GM21737 (cell line): ENCODE measurements around the gene STAT6.

Source experiments
- ATAC-seq: cut with Tn5 transposase; IDR thresholded peaks from one replicate; pipeline ENCODE4 v1.9.1; 2021; ENCODE audit warnings: mild to moderate bottlenecking, moderate library complexity; ENCODE audit not compliant: unreplicated experiment

STAT6 gene, protein sequence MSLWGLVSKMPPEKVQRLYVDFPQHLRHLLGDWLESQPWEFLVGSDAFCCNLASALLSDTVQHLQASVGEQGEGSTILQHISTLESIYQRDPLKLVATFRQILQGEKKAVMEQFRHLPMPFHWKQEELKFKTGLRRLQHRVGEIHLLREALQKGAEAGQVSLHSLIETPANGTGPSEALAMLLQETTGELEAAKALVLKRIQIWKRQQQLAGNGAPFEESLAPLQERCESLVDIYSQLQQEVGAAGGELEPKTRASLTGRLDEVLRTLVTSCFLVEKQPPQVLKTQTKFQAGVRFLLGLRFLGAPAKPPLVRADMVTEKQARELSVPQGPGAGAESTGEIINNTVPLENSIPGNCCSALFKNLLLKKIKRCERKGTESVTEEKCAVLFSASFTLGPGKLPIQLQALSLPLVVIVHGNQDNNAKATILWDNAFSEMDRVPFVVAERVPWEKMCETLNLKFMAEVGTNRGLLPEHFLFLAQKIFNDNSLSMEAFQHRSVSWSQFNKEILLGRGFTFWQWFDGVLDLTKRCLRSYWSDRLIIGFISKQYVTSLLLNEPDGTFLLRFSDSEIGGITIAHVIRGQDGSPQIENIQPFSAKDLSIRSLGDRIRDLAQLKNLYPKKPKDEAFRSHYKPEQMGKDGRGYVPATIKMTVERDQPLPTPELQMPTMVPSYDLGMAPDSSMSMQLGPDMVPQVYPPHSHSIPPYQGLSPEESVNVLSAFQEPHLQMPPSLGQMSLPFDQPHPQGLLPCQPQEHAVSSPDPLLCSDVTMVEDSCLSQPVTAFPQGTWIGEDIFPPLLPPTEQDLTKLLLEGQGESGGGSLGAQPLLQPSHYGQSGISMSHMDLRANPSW

DNA sequence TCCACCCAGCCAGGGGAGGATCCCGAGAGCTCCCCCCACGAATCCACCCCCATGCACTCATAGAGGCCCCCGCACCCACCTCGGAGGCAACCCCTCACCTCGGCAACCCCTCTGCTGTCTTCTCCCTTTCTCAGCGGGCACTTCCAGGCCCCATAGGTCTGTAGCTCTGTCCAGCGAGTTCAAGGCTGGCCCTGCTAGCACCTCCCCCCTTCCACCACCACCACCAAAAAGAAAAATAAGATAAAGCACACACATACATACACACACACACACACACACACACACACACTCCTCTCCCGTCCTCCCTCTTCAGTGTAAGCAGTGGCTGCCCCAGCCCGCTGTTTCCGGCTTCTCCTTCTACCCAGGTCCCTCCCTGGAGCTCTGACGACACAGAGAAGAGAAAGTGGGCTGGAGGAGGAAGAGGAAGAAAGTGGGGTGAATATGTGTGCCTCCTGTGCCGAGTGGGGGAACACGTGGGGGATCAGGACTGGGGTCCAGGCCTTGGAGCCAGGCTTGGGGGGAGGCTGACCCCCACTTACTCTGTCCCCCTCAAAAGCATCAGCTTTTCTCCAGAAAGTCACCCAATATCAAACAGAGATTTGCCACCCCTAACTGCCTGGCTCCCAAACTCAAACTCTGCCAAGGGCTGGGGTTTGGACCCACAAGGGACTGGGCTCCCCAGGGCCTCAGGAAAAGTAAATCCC is at the start of gene STAT6:
Gene STAT6 (minus strand): TSS at position 332 of the 704 bp plus-strand sequence. CDS start 3,084 bp downstream, outside the sequence.
- peak; percentile 45 for ATAC-seq

DNA sequence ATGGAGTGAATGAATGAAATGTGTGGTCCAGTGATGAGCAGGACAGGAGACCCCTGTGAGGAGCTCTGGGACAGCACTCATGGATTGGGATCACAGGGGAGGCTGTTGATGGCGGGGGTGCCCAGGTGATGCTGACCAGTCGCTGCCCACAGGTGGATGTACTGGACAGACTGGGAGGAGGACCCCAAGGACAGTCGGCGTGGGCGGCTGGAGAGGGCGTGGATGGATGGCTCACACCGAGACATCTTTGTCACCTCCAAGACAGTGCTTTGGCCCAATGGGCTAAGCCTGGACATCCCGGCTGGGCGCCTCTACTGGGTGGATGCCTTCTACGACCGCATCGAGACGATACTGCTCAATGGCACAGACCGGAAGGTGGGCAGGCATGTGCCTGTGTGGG is 49.6 kb upstream of the STAT6 start:
- ATAC-seq = no peak

DNA sequence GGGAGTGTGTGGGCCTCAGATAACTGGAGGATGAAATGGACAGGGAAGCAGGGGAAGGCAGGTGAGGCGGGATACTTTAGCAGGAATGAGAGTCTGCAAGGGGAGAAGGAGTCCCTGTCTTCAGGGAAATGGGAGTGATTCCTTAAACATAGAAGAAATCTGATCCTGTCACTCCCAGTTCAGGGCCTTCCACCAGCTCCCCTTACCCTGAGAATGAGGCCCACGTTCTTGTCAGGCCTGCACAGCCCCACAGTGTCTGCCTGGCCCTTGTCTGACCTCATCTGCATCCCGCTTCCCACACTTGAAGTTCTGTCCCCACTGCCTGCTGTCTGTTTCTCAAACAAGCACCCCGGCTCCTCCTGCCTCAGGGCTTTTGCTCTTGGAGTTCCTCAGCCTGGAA is 48.9 kb upstream of the STAT6 start:
- no peak for ATAC-seq

DNA sequence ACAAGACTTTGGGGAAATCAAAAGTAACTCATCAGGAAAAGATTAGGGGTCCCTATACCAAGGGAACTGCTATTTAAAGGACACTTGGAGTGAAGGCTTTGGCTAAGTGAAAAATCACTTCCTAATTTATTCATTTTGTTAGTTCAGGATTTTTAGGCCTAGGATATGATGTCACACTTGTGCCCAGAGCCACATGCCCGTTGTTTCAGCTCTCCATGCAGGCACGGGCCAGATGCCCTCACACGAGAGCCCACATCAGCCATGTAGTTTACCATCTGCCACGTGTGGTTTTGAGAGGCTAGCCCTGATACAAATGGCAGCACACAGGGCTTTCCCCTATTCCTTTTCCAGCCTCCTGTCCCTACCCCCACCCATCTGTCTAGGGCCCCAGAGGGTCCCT is 48.1 kb upstream of the STAT6 start:
- ATAC-seq = no peak

DNA sequence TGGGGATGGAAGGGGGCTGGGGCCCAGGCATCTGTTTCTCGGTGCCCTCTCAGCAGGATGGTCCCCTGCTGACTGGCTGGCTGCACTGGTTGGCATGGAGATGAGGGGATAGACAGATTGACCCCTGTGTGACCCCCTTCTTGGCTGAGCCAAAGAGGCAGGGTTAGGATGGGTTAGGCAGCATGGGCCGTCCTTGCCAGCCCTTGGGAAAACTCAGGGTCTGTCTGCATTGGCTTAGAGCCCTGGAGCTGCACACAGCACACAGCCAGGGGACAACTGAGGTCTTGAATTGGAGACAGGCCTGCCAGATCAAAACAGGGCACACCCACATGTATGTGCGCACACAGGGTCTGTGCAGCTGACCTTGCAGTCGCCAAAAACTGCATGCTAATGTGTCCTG is 47.5 kb upstream of the STAT6 start:
- no peak for ATAC-seq

DNA sequence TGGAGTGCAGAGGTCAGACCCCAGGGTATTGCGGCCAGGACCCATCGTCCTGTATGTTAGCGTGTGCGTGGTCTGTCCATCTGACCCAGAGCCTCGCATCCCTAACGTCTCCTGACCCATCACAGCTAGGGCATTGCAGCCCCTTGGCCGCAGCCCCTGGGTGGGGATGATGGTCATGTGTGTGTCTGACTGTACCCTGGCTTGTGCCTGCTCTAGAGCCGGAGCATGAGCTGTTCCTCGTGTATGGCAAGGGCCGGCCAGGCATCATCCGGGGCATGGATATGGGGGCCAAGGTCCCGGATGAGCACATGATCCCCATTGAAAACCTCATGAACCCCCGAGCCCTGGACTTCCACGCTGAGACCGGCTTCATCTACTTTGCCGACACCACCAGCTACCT is 47.0 kb upstream of the STAT6 start:
- no peak for ATAC-seq

DNA sequence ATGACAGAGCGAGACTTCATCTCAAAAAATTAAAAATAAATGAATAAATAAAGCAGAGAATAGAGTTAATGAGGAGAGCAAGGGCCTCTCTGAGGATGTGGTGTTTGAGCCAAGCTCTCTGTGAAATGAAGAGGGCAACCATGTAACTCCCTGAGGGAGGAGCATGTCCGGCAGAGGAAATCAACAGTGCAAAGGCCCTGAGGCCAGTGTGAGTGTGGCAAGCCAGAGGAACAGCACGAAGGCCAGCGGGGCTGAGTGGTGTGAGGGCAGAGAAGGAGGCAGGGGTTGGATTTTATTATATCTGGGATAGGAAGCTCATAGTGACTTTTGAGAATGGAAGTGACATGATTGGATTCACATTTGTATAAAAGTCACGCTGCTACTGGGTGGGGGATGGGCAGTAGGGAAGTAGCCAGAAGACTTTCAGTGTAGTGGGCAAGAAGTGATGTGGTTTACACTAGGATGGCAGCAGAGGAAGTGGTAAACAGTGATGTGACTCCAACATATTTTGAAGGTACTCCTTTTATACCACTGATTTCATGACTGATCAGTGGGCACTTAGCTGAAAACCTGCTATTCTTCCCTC is 46.5 kb upstream of the STAT6 start:
- no peak for ATAC-seq

DNA sequence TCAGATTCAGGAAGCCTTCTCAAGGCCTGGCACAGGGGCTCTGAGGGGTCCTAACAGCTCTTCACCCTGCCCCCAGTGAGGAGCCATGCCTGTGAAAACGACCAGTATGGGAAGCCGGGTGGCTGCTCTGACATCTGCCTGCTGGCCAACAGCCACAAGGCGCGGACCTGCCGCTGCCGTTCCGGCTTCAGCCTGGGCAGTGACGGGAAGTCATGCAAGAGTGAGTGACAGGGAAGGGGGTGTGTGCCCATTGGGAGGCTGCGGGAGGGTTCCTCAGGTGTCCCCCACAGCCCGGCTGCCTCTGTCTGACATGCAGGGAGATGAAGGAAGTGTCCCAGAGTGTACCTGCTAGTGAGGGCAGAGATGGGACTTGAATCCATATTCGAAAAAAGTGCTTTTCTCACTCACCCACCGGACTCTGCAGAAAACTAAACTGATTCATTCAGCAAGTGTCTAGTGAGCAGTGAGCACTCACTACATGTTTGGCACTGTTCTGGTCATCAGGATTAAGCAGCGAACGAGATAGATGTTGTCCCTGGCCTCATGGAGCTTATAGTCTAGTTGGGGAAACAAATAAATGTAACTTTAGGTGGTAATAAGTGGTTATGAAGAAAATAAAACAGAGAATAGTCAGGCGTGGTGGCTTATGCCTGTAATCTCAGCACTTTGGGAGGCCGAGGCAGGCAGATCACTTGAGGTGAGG is 45.7 kb upstream of the STAT6 start:
- no peak for ATAC-seq

DNA sequence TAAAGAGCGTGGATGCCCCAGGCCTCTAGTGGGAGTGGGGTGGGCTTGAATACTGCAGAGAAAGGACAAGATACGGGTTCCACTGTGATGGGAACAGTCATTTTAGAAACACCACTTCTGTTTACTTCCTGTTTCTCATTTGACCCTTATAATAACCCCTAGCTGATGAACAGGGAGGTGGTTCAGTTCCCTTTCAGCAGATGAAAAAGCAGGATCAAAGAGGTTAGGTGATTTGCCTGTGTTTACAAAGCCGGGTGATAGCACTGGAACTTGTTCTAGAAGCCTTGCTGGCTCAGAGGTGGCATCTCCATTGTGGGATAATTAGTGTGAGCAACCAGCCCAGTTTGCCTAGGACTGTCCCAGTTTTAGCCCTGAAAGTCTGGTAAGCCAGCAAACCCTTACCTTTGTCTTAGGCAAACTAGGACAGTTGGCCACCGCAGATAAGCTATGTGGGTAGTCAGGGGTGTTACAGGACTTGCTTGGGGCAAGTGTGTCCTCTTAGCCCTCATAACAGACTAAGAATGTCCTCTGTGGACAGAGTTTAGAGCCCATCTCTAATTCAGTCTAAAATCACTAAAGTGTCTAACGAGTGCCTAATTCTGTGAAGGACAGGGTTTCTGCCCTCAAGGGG is 43.8 kb upstream of the STAT6 start:
- no peak for ATAC-seq

DNA sequence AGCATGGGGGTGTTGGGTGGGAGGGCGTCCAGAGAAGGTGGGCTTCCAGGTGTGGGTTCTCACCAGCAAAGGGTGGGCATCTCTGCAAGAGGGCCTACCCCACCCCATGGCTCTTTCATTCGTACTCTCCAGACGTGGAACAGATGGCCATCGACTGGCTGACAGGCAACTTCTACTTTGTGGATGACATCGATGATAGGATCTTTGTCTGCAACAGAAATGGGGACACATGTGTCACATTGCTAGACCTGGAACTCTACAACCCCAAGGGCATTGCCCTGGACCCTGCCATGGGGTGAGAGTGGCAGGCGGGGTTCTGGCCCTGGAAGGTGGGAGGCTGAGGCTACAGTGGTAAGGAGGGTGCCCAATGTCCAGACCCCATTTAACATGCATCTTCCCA is 42.9 kb upstream of the STAT6 start:
- no peak for ATAC-seq

DNA sequence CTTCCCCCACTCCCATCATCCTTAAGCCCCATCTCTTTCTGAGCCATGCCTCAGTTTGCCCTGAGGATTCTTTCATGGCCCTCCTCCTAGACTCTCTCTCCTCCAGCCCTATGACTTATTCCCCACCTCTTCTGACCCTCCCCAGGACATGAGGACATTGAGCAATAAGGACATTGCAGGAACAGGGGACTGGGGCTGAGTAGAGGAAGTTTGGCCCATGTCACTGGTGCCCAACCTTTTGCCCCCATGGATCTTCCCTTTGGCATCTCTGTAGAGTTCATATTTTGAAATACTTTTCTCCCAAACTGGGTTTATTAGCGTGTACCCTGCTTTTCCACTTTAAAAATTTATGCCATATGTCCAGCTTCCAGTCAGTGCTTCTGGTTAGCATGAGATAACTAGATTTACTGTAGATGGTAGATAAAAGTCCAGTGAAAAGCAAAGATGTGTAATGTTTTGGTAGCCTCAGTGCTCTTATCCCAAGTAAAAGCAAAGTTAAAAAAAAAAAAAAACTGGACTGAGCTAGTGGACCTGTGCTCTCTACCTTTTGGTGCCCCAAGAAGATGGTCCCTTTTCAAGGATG is 42.3 kb upstream of the STAT6 start:
- ATAC-seq = no peak

DNA sequence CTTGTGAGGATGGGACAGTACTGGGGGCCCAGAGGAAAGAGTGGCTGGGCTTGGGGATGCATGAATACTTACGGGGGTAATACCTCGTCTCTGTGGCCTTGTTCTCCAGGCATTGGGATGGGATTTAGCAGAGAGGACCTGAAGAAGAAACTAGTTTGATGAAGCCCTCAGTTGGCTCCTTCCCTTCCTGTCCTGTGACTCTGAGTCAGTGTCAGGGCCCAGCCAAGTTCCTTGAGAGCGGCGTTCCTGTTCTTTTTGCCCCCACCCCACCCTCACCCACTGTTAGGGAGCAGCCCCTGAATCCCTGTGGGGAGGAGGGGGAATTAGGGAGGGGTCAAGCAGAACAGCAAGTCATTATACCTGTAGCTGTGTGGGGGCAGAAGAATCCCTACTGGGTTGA is 41.5 kb upstream of the STAT6 start:
- no peak for ATAC-seq

DNA sequence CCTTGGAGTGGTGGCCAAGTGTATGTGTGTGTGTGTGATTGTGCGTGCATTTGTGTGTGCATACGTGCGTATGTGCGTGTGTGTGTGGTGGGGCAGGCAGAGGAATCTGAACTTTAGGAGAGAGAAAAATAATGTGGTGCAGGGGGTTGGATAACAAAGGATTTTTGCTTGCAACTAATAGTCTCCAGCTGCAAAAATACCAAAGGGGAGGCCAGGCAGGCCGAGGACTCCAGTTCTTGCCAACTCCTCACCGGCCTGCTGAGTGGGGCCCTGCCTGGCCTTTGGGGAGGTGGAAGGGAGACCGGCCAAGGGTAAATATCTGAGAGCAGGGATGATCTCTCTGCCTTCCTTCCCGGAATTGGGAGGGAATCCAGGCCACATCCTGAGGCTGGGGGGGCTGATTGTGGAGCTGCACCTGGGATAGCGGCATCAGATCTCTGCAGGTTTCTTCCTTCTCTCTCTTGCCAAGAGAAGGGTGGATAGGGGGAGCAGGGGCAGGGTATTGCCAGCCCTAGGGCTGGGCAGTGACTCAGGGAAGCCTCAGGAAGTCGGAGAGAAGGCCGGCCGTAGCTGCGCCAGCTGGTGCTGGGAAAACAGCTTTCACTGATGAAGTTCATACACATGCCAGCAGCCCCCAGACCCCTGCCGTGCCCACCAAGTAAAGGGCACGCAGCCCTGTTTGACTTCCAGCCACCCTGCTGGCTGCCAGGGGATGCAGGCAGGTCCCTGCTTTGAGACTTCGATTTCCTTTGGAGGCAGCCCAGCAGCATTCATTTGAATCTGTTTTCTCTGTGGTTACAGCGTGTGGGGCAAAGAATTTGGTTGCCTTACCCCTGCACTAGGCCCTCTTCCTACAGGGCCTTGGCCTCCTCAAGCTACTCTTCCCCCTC is 40.8 kb upstream of the STAT6 start:
- no peak for ATAC-seq

DNA sequence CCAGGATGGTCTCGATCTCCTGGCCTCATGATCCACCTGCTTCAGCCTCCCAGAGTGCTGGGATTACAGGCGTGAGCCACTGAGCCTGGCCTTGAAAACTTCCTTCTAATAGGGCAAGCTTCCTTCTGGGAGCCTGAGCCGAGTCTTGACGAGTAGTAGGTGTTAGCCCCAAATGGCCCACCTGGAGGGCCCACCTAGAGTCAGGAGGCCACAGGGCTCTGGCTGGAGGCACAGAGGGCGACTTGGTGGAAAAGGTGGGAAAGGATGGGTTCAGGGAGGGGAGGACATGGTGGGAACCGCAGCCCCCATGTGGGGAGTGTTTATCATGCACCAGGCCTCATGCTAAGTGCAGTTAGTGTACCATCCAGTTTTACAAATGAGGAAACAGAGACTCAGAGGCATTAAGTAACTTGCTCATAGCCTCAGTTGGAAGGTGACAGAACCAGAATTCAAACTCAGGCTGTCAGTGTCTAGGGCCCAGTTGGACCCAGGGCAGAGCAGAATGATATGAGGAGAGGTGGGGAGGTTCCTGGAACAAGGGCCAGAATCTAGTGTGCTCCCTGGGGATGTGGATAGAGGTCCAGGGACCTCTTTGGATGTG is 39.3 kb upstream of the STAT6 start:
- ATAC-seq = no peak

DNA sequence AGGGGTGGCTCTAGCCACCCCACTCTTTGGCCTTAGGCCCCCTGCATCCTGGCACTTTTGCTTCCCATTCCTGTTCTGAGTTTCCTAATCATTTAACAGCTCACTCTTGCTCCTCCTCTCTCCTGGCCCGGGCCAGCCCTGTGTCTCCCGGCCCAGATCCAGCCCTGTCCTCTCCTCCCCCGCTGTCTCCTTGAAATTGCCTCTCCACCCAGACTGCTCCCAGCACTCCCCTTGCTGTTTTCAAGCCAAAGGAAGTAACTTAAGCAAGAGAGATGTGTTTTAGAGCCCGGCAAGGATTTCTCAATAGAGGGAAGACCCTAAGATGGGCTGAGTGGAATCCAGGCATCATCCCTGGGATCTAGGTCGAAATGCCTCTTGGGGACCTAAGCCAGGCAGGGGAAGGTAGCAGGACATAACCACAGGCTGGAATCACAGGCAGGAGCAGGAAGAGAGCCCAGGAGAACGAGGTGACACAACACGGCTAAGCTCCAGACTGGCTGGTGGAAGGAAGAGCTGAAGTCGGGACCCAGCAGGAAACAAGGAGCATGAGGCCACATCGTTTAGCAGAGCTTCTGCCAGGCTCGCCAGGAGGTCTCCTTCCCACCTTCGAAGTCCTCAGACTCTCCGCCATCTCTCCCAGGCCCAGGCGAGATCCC is 38.2 kb upstream of the STAT6 start:
- ATAC-seq = no peak

DNA sequence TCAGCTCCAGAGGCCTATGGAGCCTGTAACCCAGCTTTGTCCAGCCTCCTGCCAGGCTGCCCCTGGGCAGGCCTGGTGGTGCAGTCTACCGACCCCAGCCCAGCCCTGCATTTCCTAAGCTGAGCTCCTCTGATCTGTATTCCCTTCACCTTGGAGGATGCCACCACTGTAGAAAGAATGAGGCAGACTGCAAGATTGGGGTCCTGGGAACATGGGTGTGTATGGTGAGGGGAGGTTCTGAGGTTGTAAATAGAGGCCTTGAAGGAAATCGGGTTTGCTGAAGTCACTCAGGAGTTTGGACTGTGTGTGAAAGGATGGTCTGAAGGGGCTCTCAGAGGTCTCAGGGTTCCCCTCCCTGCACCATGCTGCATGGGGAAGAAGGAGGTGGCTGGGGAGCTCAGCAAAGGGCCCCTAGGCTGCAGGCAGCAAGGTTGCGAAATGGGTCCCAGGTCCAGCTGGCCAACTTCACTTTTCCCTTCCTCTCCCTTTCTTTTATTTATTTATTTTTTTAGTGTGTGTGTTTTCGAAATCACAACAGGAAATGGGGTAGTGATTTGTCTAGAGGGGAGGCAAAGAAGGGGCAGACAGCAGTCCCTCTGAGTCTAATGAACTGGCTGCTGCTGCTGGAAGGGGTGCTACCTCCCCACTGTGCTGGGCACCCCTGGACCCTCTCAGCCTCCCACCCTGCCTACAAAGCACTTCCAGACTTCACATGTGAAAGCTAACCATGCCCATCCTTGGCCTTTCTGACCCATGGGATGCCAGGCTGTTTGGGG is 37.5 kb upstream of the STAT6 start:
- ATAC-seq = no peak
